K562 (cell line): ENCODE results near the gene GPX7. TPM values are rescaled to one million over a fixed set of nuclear protein-coding genes. Genes with fewer than 3 reads are reported as not detected.

ENCODE experiments used
- ATAC-seq: fragments of 200-7000 bp; cut with Tn5 transposase; 3 replicates; pipeline ENCODE4 v1.9.1; 2020; ENCODE audit warnings: moderate library complexity
- BruUV-seq: library from RNA; stranded (reverse); fragments of 400-500 nt; replicated peaks from 2 replicates; lab custom pipeline; 2021; lab: Mats Ljungman, UMichigan
- CTCF ChIA-PET: fragments of 300-600 bp; formaldehyde crosslinking; extraction: SDS; loops from one replicate; lab custom pipeline; 2021; ENCODE audit warnings: low intra/inter-chr PET ratio; lab: Yijun Ruan, JAX
- POLR2A ChIA-PET: fragments of 300-600, 350-650 bp; sonication (Branson Sonifier 250); formaldehyde crosslinking; extraction: SDS; loops from one replicate; lab custom pipeline; 2021; ENCODE audit warnings: antibody characterized with exemption, inconsistent platforms; lab: Yijun Ruan, JAX
- DNase-seq, 4 experiments: peaks; one replicate each; pipeline versions ENCODE4 v3.0.0 to v3.0.0-alpha.2; 2011 to 2018; ENCODE audit warnings: low spot score in 3 of 4, mixed read lengths in 3 of 4; ENCODE audit errors: extremely low read depth in 1 of 4
- FAIRE-seq: peaks from 2 replicates; lab custom pipeline; 2011; peaks lifted over from hg19 to GRCh38; lab: Jason Lieb, UNC
- H2AFZ ChIP-seq: 2 replicates; pipeline ENCODE4 v1.6.0; 2011; ENCODE audit warnings: low read depth, low read length, control low read depth, inconsistent platforms
- H3K27ac ChIP-seq: fragments of 200-600 bp; 3 replicates; pipeline ENCODE4 v1.8.0; 2011; ENCODE audit warnings: low read depth, mild to moderate bottlenecking, control low read depth, inconsistent platforms, low read length, moderate library complexity, mixed read lengths; ENCODE audit errors: extremely low read depth
- H3K27me3 ChIP-seq, 2 experiments: fragments of 300-600 bp in 1 of 2; 2 replicates in 1 of 2; 3 replicates in 1 of 2; pipeline versions ENCODE4 v1.6.0 to v1.8.0; 2011; ENCODE audit warnings: inconsistent platforms in 2 of 2, low read length in 2 of 2, mild to moderate bottlenecking in 1 of 2, mixed read lengths in 1 of 2, moderate library complexity in 1 of 2; ENCODE audit not compliant: control insufficient read depth in 2 of 2, insufficient read depth in 2 of 2
- H3K36me3 ChIP-seq: fragments of 300-600 bp; 3 replicates; pipeline ENCODE4 v1.8.0; 2011; ENCODE audit warnings: mild to moderate bottlenecking, low read length, inconsistent platforms; ENCODE audit not compliant: control insufficient read depth, insufficient read depth
- H3K4me1 ChIP-seq, 2 experiments: fragments of 200-600 bp in 1 of 2; replicated peaks in 1 of 2; 2 replicates in 1 of 2; 3 replicates in 1 of 2; pipeline versions ENCODE4 v1.5.1 to v1.8.0; 2011; ENCODE audit warnings: inconsistent platforms in 2 of 2, low read length in 2 of 2, mild to moderate bottlenecking in 1 of 2, mixed read lengths in 1 of 2, moderate library complexity in 1 of 2; ENCODE audit not compliant: control insufficient read depth in 2 of 2, insufficient read depth in 2 of 2
- H3K4me2 ChIP-seq: 2 replicates; pipeline ENCODE4 v1.6.1; 2011; ENCODE audit warnings: low read length, control low read depth, inconsistent platforms, mixed read lengths; ENCODE audit not compliant: insufficient read depth
- H3K4me3 ChIP-seq: fragments of 200-600 bp; sonication (generic), shearing (Covaris generic); 2 replicates; pipeline ENCODE4 v1.5.1; 2016; ENCODE audit warnings: control low read depth, inconsistent platforms
- H3K79me2 ChIP-seq: fragments of 200-600 bp; 3 replicates; pipeline ENCODE4 v1.8.0; 2011; ENCODE audit warnings: low read length, inconsistent platforms; ENCODE audit not compliant: control insufficient read depth, insufficient read depth
- H3K9ac ChIP-seq, 2 experiments: 2 replicates each; pipeline versions ENCODE4 v1.6.0 to v1.6.1; 2011; ENCODE audit warnings: low read depth in 2 of 2, low read length in 2 of 2, control low read depth in 1 of 2, inconsistent platforms in 1 of 2, mild to moderate bottlenecking in 1 of 2, mixed read lengths in 1 of 2; ENCODE audit not compliant: insufficient read depth in 1 of 2
- H3K9me1 ChIP-seq: one replicate; pipeline ENCODE4 v1.6.0; 2011; ENCODE audit warnings: inconsistent platforms, mild to moderate bottlenecking, low read length, moderate library complexity; ENCODE audit not compliant: control insufficient read depth, insufficient read depth
- H3K9me3 ChIP-seq: replicated peaks from 2 replicates; pipeline ENCODE4 v1.5.1; 2011; ENCODE audit warnings: low read depth, low read length, inconsistent platforms; ENCODE audit not compliant: control insufficient read depth, insufficient read depth
- H4K20me1 ChIP-seq: replicated peaks from 2 replicates; pipeline ENCODE4 v1.6.1; 2011; ENCODE audit warnings: low read length, inconsistent platforms, mixed read lengths; ENCODE audit not compliant: control insufficient read depth, insufficient read depth
- BCL6 ChIP-seq: fragments of 250-450 bp; sonication (Bioruptor Pico); IDR thresholded peaks from 2 replicates; pipeline ENCODE4 v1.4.0; 2020
- BCOR ChIP-seq: fragments of 450-650 bp; IDR thresholded peaks from 2 replicates; pipeline ENCODE4 v1.6.1; 2016
- CC2D1A ChIP-seq: fragments of 450-650 bp; IDR thresholded peaks from 2 replicates; pipeline ENCODE4 v1.6.1; 2017; ENCODE audit warnings: mild to moderate bottlenecking
- E2F4 ChIP-seq: sonication (generic); formaldehyde crosslinking; IDR thresholded peaks from 2 replicates; pipeline ENCODE4 v1.8.0; 2022; ENCODE audit warnings: mild to moderate bottlenecking, low read depth, missing genetic modification reagents
- FOXM1 ChIP-seq, 2 experiments: fragments of 450-650 bp in 1 of 2; sonication (generic) in 1 of 2; formaldehyde crosslinking in 1 of 2; IDR thresholded peaks; 2 replicates each; pipeline versions ENCODE4 v1.6.1 to v1.9.0; 2017 to 2022; ENCODE audit warnings: low read depth in 2 of 2, mild to moderate bottlenecking in 2 of 2, missing genetic modification reagents in 1 of 2, moderate library complexity in 1 of 2
- HCFC1 ChIP-seq: IDR thresholded peaks from 2 replicates; pipeline ENCODE4 v1.6.1; 2012; ENCODE audit warnings: low read depth, low read length, improper control_type of control experiment
- KDM2B ChIP-seq: fragments of 250-450 bp; sonication (Bioruptor Pico); IDR thresholded peaks from 2 replicates; pipeline ENCODE4 v1.8.0; 2021; ENCODE audit warnings: mild to moderate bottlenecking, moderate library complexity
- NBN ChIP-seq: fragments of 450-650 bp; IDR thresholded peaks from 2 replicates; pipeline ENCODE4 v1.6.1; 2016; ENCODE audit warnings: low read depth, mild to moderate bottlenecking
- POLR2A ChIP-seq: fragments of 450-650 bp; conservative IDR thresholded peaks from 2 replicates; pipeline ENCODE4 v1.6.1; 2016
- POLR2AphosphoS5 ChIP-seq: IDR thresholded peaks from 2 replicates; pipeline ENCODE4 v1.6.1; 2011; ENCODE audit warnings: mild to moderate bottlenecking, low read depth, low read length, moderate library complexity; ENCODE audit not compliant: control insufficient read depth, insufficient read depth
- POLR2B ChIP-seq: fragments of 450-650 bp; IDR thresholded peaks from 2 replicates; pipeline ENCODE4 v1.6.1; 2018; ENCODE audit warnings: low read depth; ENCODE audit not compliant: partially characterized antibody
- RBM39 ChIP-seq: fragments of 200-400 bp; formaldehyde crosslinking; optimal IDR thresholded peaks from 2 replicates; pipeline ENCODE3; 2018; ENCODE audit warnings: low read depth, low read length
- SRSF9 ChIP-seq: fragments of 200-400 bp; formaldehyde crosslinking; IDR thresholded peaks from 2 replicates; pipeline ENCODE4 v1.6.1; 2017; ENCODE audit warnings: low read depth, low read length, borderline replicate concordance
- TEAD4 ChIP-seq, 2 experiments: sonication (generic) in 1 of 2; formaldehyde crosslinking in 1 of 2; IDR thresholded peaks; 2 replicates each; pipeline versions ENCODE4 v1.6.1 to v1.8.0; 2012 to 2022; ENCODE audit warnings: borderline replicate concordance in 1 of 2, inconsistent platforms in 1 of 2, low read length in 1 of 2, mild to moderate bottlenecking in 1 of 2, missing genetic modification reagents in 1 of 2
- THRB ChIP-seq: fragments of 450-650 bp; formaldehyde crosslinking; conservative IDR thresholded peaks from 2 replicates; pipeline ENCODE4 v1.4.0; 2022; ENCODE audit warnings: mild to moderate bottlenecking, missing genetic modification characterization
- ZBTB1 ChIP-seq: sonication (generic); formaldehyde crosslinking; IDR thresholded peaks from 2 replicates; pipeline ENCODE4 v1.8.1; 2023; ENCODE audit warnings: missing genetic modification reagents, low read depth, mild to moderate bottlenecking, borderline replicate concordance
- ZC3H8 ChIP-seq: fragments of 450-650 bp; IDR thresholded peaks from 2 replicates; pipeline ENCODE4 v1.6.1; 2017
- ZNF121 ChIP-seq: sonication (generic); formaldehyde crosslinking; conservative IDR thresholded peaks from 2 replicates; pipeline ENCODE4 v1.8.0; 2022; ENCODE audit warnings: missing genetic modification reagents
- ZNF165 ChIP-seq: fragments of 250-450 bp; sonication (Bioruptor Pico); IDR thresholded peaks from 2 replicates; pipeline ENCODE4 v1.4.0; 2020; ENCODE audit warnings: borderline replicate concordance
- ZNF23 ChIP-seq: fragments of 250-450 bp; sonication (Bioruptor Pico); IDR thresholded peaks from 2 replicates; pipeline ENCODE4 v1.4.0; 2020; ENCODE audit warnings: mild to moderate bottlenecking
- ZNF282 ChIP-seq: sonication (generic); formaldehyde crosslinking; IDR thresholded peaks from 2 replicates; pipeline ENCODE4 v1.8.1; 2023; ENCODE audit warnings: missing genetic modification reagents
- WGBS: fragments of 100-300 bp; shearing (Covaris generic); methylation state at CpG from one replicate; pipeline ENCODE4 v1.1.6; 2016; ENCODE audit warnings: low coverage, mixed read lengths; ENCODE audit not compliant: insufficient coverage; ENCODE audit errors: missing lambda C conversion rate; 5-methylcytosine and 5-hydroxymethylcytosine counted together
- in situ Hi-C: fragments of 300-500 bp; cut with MboI; formaldehyde crosslinking; loops from 4 replicates; pipeline ENCODE4 v1.15.0; 2018; ENCODE audit warnings: inconsistent platforms, mixed read lengths
- intact Hi-C: fragments of 100-400 bp; cut with micrococcal nuclease; formaldehyde crosslinking; loops from 2 replicates; pipeline ENCODE4 v1.14.2; 2022
- polyA plus RNA-seq, 8 experiments: library from polyadenylated mRNA; depleted of rRNA in 4 of 8; stranded (reverse) in 5 of 8; unstranded in 3 of 8; fragments of >200 nt; fragmentation: Nextera tagmentation in 2 of 8; fragmentation: Illumina TruSeq in 1 of 8; extraction: Ambion mirVana in 2 of 8; extraction: Trizol in 1 of 8; gene quantifications; 2 replicates each; pipeline versions ENCODE4 v1.2.1 to v1.2.3, GENCODE V29; 2011 to 2014; ENCODE audit warnings: inconsistent platforms in 1 of 8, missing spikeins in 1 of 8
- total RNA-seq, 7 experiments: library from RNA; depleted of rRNA in 6 of 7; stranded (reverse); fragments of >200 nt in 6 of 7; fragmentation: Illumina TruSeq in 2 of 7; extraction: Trizol in 2 of 7; gene quantifications; 2 replicates each; pipeline versions ENCODE4 v1.2.1 to v1.2.3, GENCODE V29; 2011 to 2021; ENCODE audit warnings: low replicate concordance in 1 of 7

The GPX7 gene
- total and polyA plus RNA-seq, 9 of the 15 experiments (the other 6 are each of a cell fraction or from before 2014, with no cell fraction given), result 0.08 TPM; not detected in 8

- POLR2A ChIA-PET, result interaction anchor here (1.0 kb wide), 1 partner anchor 11 kb away, joined by 4 read pairs; no protein-coding TSS in a partner anchor
- no peak overlapping the region for H3K4me2 ChIP-seq
- DNase-seq, result no peak
- no peak overlapping the region for H3K4me3 ChIP-seq
- CTCF ChIA-PET, result no interaction called here
- H3K9ac ChIP-seq, result no peak overlapping the region
- no peaks in the 10 kb centered on the region for H3K4me1 ChIP-seq
- no peaks in the 10 kb centered on the region; the same call in 1 of the 2 replicates for H3K9me3 ChIP-seq
- H3K9me1 ChIP-seq, result no peaks in the 10 kb centered on the region
- 40% methylated on average over 10 of the region's 10 CpGs for WGBS
- no peak for ATAC-seq
- H3K79me2 ChIP-seq, result no peaks in the 10 kb centered on the region
- H4K20me1 ChIP-seq, result no peaks in the 10 kb centered on the region
- 0 out of 5 replicates have a peak, but pooled peaks cover 0 to 4% of the 10 kb centered on the region in 2 experiments for H3K27me3 ChIP-seq
- no peaks in the 10 kb centered on the region for H3K36me3 ChIP-seq
- BruUV-seq, result no TSS peak
- no peak overlapping the region for H2AFZ ChIP-seq
- in situ Hi-C loops, result no loop called here
- intact Hi-C loops, result no loop called here
- H3K27ac ChIP-seq, result no peak overlapping the region
- FAIRE-seq, result no peak
- TF ChIP-seq BCOR, result peak; percentile 68
- no peak for TF ChIP-seq HCFC1
- TF ChIP-seq ZNF23 (CRISPR knock-in tag), result no peak
- no peak for TF ChIP-seq NBN
- TF ChIP-seq TEAD4 (IDR thresholded peaks at IDR 0.05; ENCODE audit: low read length), result no peak
- no peak for TF ChIP-seq TEAD4 (CRISPR knock-in tag; IDR thresholded peaks at IDR 0.05; ENCODE audit: borderline replicate concordance)
- no peak for TF ChIP-seq FOXM1 (IDR thresholded peaks at IDR 0.05; ENCODE audit: low read depth)
- no peak for TF ChIP-seq FOXM1 (CRISPR knock-in tag; IDR thresholded peaks at IDR 0.05; ENCODE audit: low read depth)
- TF ChIP-seq KDM2B (CRISPR knock-in tag), result no peak
- no peak for TF ChIP-seq POLR2AphosphoS5
- TF ChIP-seq ZNF121, result peak; percentile 97
- no peak for TF ChIP-seq SRSF9
- TF ChIP-seq POLR2B, result no peak
- no peak for TF ChIP-seq ZNF282 (CRISPR knock-in tag)
- TF ChIP-seq ZC3H8, result no peak
- no peak for TF ChIP-seq E2F4 (CRISPR knock-in tag)
- TF ChIP-seq CC2D1A, result peak; percentile 22; the same call in 1 of the 2 replicates
- TF ChIP-seq BCL6 (CRISPR knock-in tag), result no peak
- TF ChIP-seq ZBTB1 (CRISPR knock-in tag), result no peak
- TF ChIP-seq ZNF165 (CRISPR knock-in tag), result no peak
- no peak for TF ChIP-seq POLR2A
- TF ChIP-seq RBM39, result no peak
- TF ChIP-seq THRB (CRISPR knock-in tag), result no peak
Measured at GRCh38 chr1:52582116-52582696, 20.0 kb upstream of the GPX7 start.
